Mesothelial cell of epicardium (in vitro differentiated cells): ENCODE measurements around the gene MAPK14. TPM values are rescaled to one million over a fixed set of nuclear protein-coding genes. Genes with fewer than 3 reads are reported as not detected.

Source experiments
- DNase-seq, 2 experiments: peaks; one replicate each; pipeline ENCODE4 v3.0.0; 2021; ENCODE audit warnings: low spot score in 2 of 2; ENCODE audit not compliant: unreplicated experiment in 2 of 2
- H3K27ac Mint-ChIP-seq: 2 replicates; pipeline ENCODE4 v1.8.0; 2021; ENCODE audit warnings: mixed read lengths
- H3K27me3 Mint-ChIP-seq: 2 replicates; pipeline ENCODE4 v1.8.0; 2021; ENCODE audit warnings: low read depth, mixed read lengths
- H3K36me3 Mint-ChIP-seq: 2 replicates; pipeline ENCODE4 v1.8.0; 2021; ENCODE audit warnings: mixed read lengths
- H3K4me1 Mint-ChIP-seq: 2 replicates; pipeline ENCODE4 v1.8.0; 2021; ENCODE audit warnings: mixed read lengths
- H3K4me3 Mint-ChIP-seq: 2 replicates; pipeline ENCODE4 v1.8.0; 2021; ENCODE audit warnings: mild to moderate bottlenecking, moderate library complexity, mixed read lengths
- H3K9me3 Mint-ChIP-seq: 2 replicates; pipeline ENCODE4 v1.8.0; 2021; ENCODE audit warnings: mixed read lengths
- CTCF ChIP-seq: fragments of 200-600 bp; sonication (generic); IDR thresholded peaks from one replicate; pipeline ENCODE4 v1.5.0; 2021; ENCODE audit warnings: antibody characterized with exemption; ENCODE audit not compliant: unreplicated experiment
- total RNA-seq: library from RNA; stranded (reverse); gene quantifications from 3 replicates; pipeline ENCODE4 v1.2.1, GENCODE V29; 2021

The MAPK14 gene
- total RNA-seq, 1 donor from 2014 or later: 54.8 TPM

DNA sequence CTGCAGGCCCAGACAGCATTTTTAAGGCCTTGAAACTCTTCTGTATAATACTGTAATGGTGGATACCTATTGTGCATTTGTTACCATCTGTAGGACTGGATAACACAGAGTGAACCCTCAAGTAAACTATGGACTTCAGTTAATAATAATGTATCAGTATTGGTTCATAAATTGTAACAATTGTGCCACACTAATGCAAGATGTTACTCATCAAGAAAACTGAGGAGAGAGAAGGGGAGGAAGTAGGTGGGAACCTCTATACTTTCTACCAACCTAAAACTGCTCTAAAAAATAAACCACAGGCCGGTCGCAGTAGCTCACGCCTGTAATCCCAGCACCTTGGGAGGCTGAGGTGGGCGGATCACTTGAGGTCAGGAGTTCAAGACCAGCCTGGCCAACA lies 113.5 kb downstream of the MAPK14 start:
- DNase-seq: no peak
- Mint-ChIP-seq H3K27me3 (no peaks in the 10 kb centered on the region), H3K36me3 (peaks cover 13% of the 10 kb centered on the region), H3K4me3 (no peak overlapping the region), H3K9me3 (no peaks in the 10 kb centered on the region), H3K27ac (no peak overlapping the region), H3K4me1 (peaks cover 6% of the 10 kb centered on the region)
- TF ChIP-seq CTCF: no peak

- H3K36me3 Mint-ChIP-seq: peaks cover 8% of the 10 kb centered on the region
- H3K4me1 Mint-ChIP-seq: peaks cover 6% of the 10 kb centered on the region
- H3K27me3 Mint-ChIP-seq: no peaks in the 10 kb centered on the region
- no peak overlapping the region for H3K27ac Mint-ChIP-seq
- no peak overlapping the region for H3K4me3 Mint-ChIP-seq
- TF ChIP-seq CTCF: no peak
- H3K9me3 Mint-ChIP-seq: peaks cover 1% of the 10 kb centered on the region
- no peak for DNase-seq
Measured at GRCh38 chr6:36141961-36142360, 114.4 kb downstream of the MAPK14 start.

DNA sequence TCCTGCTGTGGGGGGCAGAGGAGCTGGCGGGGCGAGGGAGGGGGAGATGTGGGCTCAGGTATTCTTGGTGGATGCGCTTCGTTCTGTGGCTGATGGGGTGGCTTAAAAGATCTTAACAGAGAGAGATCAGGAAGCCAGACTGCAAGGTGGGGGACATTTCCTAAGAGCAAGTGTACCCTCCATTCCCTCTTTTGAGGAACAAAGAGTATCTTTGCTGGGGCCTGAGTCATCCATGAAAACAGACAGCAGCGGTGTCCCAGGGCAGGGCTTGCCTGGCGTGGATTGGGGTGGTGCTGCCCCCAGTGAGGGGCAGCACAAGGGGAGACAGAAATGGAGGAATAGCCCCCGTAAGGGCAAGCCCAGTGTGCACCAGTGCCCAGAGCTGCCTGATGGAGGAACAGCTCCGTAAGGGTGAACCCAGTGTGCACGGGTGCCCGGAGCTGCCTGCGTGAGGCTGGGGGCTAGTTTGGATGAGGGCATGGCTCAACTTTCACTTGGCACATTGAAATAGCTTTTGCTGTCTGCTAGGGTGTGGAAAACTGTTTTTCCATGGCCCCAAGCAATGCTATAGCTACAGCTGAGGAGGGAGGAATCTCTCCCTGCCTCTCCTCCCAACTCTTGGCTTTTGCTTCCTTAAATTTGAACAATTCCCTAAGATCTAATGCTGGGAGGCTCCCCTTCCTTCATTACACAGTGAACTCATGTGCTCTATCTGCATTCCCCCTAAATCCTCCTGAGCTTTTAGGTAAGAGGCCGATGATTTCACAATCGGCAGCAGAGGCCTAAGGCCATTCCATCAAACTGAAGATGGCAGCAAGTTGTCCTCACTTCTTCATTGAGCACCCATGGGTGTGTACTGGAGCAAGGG lies 115.6 kb downstream of the MAPK14 start:
- H3K27ac Mint-ChIP-seq: no peak overlapping the region
- H3K4me1 Mint-ChIP-seq: peaks cover 6% of the 10 kb centered on the region
- peaks cover 6% of the 10 kb centered on the region for H3K36me3 Mint-ChIP-seq
- H3K4me3 Mint-ChIP-seq: no peak overlapping the region
- no peak for DNase-seq
- H3K27me3 Mint-ChIP-seq: no peaks in the 10 kb centered on the region
- TF ChIP-seq CTCF: no peak
- peaks cover 9% of the 10 kb centered on the region for H3K9me3 Mint-ChIP-seq

- DNase-seq: no peak
Measured at GRCh38 chr6:36145495-36145894, 117.9 kb downstream of the MAPK14 start.

GRCh38 chr6:36147294-36147693 lies 119.7 kb downstream of the MAPK14 start:
- H3K36me3 Mint-ChIP-seq: no peaks in the 10 kb centered on the region
- no peaks in the 10 kb centered on the region for H3K27me3 Mint-ChIP-seq
- no peak for TF ChIP-seq CTCF
- DNase-seq: no peak
- peaks cover 3% of the 10 kb centered on the region for H3K4me1 Mint-ChIP-seq
- peaks cover 16% of the 10 kb centered on the region for H3K9me3 Mint-ChIP-seq
- no peak overlapping the region for H3K27ac Mint-ChIP-seq
- H3K4me3 Mint-ChIP-seq: no peak overlapping the region

More at GRCh38 chr6:36145495-36145894, 117.9 kb downstream of the MAPK14 start:
- H3K4me1 Mint-ChIP-seq: peaks cover under 1% of the 10 kb centered on the region
- TF ChIP-seq CTCF: no peak
- no peak overlapping the region for H3K27ac Mint-ChIP-seq
- peaks cover 16% of the 10 kb centered on the region for H3K9me3 Mint-ChIP-seq
- no peaks in the 10 kb centered on the region for H3K27me3 Mint-ChIP-seq
- no peak overlapping the region for H3K4me3 Mint-ChIP-seq
- peaks cover 2% of the 10 kb centered on the region for H3K36me3 Mint-ChIP-seq
